NCI-H1436 (cell line): ENCODE measurements around the gene GNG12.
A peak's percentile ranks its signal among the peaks of the same experiment; 100 is the strongest.

Experiments
- DNase-seq: peaks from one replicate; lab custom pipeline; 2025; lab: John Stamatoyannopoulos, UW

The GNG12 gene

DNA sequence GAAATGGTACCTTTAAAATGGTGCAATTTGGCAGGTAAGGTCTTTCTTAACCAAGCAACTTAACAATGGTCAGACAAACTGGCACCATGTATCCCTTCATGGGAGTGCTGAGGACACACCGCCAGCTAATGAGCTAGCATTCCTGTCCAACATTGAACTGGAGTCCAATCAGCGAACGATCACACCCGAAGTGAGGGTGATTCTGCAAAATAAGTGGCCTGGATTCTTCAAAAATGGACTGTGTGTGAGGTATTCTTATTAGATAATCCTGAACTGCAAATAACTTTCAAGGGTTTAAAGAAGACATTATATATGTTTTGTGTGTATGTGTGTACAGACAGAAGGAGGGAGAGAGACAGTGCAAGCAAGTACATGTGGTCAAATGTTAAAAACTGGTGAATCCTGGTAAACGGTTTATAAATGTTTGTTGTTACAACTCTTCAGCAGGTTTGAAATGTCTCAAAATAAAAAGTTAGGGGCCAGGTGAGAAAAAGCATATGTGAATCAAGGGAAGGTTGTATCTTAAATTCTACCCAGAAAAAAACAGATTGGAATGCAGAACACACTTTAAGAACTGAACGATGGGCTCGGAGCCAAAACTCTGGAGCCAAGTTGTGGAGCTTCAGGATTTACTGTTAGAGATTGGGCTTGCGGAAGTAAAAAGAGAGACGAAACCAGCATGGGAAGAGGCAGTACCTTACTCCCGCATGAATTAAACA is 127.4 kb downstream of the GNG12 start:
- DNase-seq = no peak

DNA sequence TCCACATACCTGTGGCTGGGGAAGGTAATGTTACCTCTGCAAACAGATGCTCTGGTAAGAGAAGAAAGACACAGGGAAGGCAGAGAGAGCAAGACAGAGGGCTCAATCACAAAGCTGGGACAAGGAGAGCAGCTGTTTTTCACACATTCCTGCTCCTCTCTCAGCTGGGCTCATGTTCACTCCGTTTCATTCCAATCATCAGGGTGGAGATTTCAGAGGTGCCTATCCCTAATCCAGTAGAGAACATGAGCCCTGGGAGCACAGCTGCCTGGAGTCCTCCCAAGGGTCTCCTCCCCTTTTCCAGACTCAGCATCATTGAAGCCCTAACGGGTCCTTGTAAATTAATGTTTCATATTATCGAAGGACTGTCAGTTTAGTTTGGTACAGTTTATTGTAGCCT is 128.9 kb downstream of the GNG12 start:
- no peak for DNase-seq

DNA sequence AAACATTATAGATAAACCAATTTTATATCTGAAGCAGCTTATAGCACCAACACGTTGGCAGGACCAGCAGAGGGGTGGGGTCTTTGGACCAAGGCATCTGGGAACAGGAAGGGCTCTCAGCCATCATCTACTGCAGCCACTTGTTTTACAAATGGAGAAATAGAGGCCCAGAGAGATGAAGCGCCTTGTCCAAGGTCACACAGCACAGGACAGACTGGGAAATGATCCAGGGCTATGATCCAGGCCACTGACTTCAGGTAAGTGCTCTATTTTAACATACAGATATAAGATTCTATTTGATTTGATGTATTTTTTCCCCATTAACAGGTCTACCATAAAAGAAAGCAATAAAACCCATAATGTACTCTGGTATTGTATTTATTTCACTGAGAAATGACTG is 131.4 kb downstream of the GNG12 start:
- DNase-seq = no peak

- no peak for DNase-seq
These were observed 132.4 kb downstream of the GNG12 start for GRCh38 chr1:67700692-67701410.

DNA sequence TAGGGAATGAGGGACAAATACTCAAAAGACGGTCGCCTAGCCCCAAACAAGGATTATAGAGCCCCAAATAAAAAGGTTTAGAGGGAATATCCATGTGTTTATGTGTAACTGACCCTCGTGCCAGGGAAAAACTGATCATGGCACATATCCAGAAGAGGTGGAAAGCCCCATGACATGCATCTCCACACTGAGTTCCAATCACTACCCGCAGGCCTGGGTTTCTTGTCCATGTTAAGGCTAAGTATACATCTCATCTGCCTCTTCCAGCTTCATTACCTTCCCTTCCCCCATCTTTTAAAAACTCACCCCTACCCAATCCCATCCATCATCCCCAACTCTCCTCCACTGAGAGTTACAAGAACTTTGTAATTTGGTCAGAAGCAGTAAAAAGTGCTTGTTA is 133.0 kb downstream of the GNG12 start:
- DNase-seq = no peak

- no peak for DNase-seq
These were observed 136.6 kb downstream of the GNG12 start for GRCh38 chr1:67696708-67697107.

DNA sequence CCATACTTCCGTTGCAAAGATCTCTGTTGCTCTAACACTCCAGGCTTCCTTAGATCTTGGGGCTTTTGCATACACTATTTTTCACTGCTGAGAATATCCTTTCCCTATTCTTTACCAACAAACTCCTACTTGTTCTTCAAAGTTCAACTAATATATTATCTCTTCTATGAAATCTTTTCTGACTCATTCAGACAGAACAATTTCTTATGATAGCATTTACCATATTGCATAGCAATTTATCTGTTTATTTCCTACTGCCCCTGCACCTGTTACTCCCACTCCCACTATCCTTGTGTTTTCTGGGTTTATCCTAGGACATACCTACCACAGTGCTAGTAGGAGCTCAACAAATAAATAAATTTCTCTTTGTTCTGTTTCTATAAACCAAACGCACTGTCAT is 137.3 kb downstream of the GNG12 start:
- no peak for DNase-seq

DNA sequence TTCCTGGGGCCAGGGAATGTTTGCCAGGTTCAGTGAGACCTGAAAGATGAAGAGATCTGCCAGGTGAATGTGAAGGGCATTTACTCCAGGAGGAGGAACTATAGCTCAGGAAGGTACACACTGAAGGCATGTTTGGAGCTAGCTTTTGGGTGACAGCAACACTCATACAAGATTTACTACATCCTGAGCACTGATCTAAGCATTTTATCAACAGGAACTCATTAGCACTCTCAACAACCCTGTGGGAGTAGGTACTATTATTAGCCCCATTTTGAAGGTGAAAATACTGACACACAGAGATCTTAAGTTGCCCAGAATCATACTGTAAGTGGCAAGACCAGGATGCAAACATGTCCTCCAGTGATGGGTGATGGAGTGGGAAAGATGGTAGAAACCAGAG is 141.6 kb downstream of the GNG12 start:
- DNase-seq = no peak

DNA sequence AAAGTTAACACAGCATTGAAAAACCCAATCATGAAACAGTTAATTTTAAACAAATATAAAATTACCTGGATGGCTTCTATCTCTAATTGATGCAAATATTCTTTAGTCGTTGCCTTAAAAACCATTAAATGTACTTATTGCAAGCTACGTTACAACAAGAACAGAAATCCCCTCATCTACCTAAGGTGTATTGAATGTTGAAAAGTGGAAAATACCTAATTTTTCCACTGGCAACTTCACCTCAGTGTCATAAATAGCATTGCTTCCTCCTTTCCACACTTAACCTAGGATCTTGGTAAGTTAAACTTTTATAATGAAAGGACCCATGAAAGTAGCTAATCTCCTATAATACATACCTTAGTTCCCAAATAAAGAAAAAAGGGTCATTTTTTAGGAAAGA is 142.9 kb downstream of the GNG12 start:
- no peak for DNase-seq

- no peak for DNase-seq
These were observed 143.3 kb downstream of the GNG12 start for GRCh38 chr1:67690018-67690363.

GRCh38 chr1:67689267-67690017 is 143.8 kb downstream of the GNG12 start:
- no peak for DNase-seq

- no peak for DNase-seq
These were observed 144.6 kb downstream of the GNG12 start for GRCh38 chr1:67688526-67689219.

DNA sequence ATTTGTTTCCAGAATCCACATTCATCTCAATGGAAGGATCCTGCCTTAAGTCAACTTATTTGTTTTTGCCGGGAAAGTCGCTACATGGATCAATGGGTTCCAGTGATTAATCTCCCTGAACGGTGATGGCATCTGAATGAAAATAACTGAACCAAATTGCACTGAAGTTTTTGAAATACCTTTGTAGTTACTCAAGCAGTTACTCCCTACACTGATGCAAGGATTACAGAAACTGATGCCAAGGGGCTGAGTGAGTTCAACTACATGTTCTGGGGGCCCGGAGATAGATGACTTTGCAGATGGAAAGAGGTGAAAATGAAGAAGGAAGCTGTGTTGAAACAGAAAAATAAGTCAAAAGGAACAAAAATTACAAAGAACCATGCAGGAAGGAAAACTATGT is 145.6 kb downstream of the GNG12 start:
- DNase-seq = no peak

DNA sequence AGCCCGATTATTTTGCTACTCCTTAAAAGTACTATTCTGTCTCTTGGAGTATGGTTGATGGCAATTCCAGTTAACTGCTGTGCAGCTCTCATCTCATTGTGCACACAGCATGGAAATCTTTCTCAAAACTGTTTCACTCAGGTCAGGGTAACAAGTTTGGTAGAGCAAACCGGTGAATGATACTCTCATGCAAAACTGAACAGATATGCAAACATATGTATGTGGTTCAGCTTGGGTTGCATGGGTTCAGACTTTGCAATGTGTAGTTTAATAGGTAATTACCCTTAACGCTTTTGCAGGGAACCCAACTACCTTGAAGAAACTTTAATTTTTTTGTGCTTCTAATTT is 146.1 kb downstream of the GNG12 start:
- no peak for DNase-seq

DNA sequence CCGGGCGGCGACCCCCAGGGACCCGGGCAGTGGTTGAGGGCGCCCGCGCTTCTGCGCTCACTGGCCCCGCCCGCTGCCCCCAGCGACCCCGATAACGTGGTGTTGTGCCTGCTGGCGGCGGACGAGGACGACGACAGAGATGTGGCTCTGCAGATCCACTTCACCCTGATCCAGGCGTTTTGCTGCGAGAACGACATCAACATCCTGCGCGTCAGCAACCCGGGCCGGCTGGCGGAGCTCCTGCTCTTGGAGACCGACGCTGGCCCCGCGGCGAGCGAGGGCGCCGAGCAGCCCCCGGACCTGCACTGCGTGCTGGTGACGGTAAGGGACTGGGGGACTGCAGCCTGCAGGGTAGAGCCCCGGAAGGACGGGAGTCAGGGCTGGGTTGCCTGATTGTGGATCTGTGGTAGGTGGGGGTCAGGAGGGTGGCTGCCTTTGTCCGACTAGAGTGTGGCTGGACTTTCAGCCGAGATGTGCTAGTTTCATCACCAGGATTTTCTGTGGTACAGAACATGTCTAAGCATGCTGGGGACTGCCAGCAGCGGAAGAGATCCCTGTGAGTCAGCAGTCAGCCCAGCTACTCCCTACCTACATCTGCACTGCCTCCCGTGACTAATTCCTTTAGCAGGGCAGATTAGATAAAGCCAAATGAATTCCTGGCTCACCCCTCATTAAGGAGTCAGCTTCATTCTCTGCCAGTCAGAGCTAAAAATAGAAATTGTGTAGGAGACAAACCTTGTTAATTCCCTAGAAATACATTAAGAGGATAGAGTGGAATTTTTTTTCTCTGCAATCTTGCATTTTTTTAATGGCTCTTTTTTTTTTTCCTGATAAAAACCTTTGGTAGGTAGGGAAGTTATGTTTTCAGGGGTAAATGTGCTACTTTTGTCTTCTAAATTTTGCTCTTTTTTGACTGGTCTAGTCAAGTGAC is 146.7 kb downstream of the GNG12 start:
- peak; percentile 41 for DNase-seq

DNA sequence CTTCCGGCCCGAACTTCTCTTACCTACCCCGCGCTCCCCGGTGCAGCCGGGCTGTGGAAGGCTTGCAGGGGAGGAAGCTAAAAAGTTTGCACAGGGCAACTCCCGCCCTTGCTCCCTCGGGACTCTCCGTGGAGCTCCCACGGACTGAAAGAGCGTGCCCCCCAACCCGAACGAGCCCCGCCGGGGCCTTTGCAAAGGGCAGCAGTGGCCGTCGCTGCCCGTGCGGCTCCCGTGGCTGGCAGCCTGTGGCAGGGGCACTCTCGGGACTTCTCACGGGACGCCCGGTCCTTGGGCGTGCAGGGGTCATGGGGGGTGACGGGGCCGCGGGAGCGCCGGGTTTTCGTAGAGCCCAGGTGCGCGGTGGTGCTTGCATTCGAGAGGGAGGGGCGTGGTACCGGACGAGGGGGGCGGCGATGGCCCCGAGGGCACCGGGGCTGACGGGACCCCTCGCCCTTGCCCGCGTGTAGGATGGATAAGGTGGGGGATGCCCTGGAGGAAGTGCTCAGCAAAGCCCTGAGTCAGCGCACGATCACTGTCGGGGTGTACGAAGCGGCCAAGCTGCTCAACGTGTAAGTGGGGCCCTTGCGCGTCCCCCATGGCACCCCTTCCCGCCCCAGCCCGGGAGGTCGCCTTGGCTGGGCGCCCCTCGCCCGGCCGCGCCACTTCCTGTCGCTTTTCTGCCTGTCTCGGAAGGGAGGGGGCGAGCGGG is 147.6 kb downstream of the GNG12 start:
- peak; percentile 38 for DNase-seq

- DNase-seq = peak; percentile 99
These were observed 148.2 kb downstream of the GNG12 start, which contains the start of gene GADD45A for GRCh38 chr1:67685067-67685557. Gene GADD45A, plus strand, starts transcription at chr1:67685201. Its CDS starts 294 bp downstream, at chr1:67685495.

GRCh38 chr1:67684526-67685066 is 148.7 kb downstream of the GNG12 start:
- no peak for DNase-seq

- no peak for DNase-seq
These were observed 149.3 kb downstream of the GNG12 start for GRCh38 chr1:67683766-67684525.

- no peak for DNase-seq
These were observed 150.0 kb downstream of the GNG12 start for GRCh38 chr1:67683316-67683715.
